Parathyroid adenoma (tissue), 2 donors: ENCODE data around the gene ATXN10.

Experiments
- H2AFZ ChIP-seq: fragments of 300-600 bp; sonication (generic); one replicate; pipeline ENCODE4 v1.7.0; 2017; ENCODE audit warnings: antibody characterized with exemption, mild to moderate bottlenecking
- H3K27ac ChIP-seq: fragments of 300-600 bp; sonication (generic); one replicate; pipeline ENCODE4 v1.7.0; 2017
- H3K27me3 ChIP-seq: fragments of 300-600 bp; sonication (generic); one replicate; pipeline ENCODE4 v1.7.0; 2017; ENCODE audit warnings: low read length; ENCODE audit not compliant: control insufficient read depth, insufficient read depth
- H3K36me3 ChIP-seq: fragments of 300-600 bp; sonication (generic); one replicate; pipeline ENCODE4 v1.7.0; 2017; ENCODE audit warnings: low read length; ENCODE audit not compliant: control insufficient read depth, insufficient read depth
- H3K4me1 ChIP-seq: fragments of 300-600 bp; sonication (generic); one replicate; pipeline ENCODE4 v1.7.0; 2017; ENCODE audit warnings: control low read depth
- H3K4me2 ChIP-seq: fragments of 300-600 bp; sonication (generic); one replicate; pipeline ENCODE4 v1.7.0; 2017; ENCODE audit warnings: low read length
- H3K4me3 ChIP-seq: fragments of 300-600 bp; sonication (generic); one replicate; pipeline ENCODE4 v1.7.0; 2017; ENCODE audit warnings: low read depth, low read length
- H3K79me2 ChIP-seq: fragments of 300-600 bp; sonication (generic); one replicate; pipeline ENCODE4 v1.7.0; 2017; ENCODE audit warnings: control low read depth
- H3K9ac ChIP-seq: fragments of 300-600 bp; sonication (generic); one replicate; pipeline ENCODE4 v1.7.0; 2017; ENCODE audit warnings: mild to moderate bottlenecking
- H3K9me3 ChIP-seq: fragments of 300-600 bp; sonication (generic); one replicate; pipeline ENCODE4 v1.7.0; 2017; ENCODE audit warnings: low read length; ENCODE audit not compliant: control insufficient read depth
- TF ChIP-seq, protein P1 (sequence below): fragments of 300-600 bp; sonication (generic); IDR thresholded peaks from one replicate; pipeline ENCODE4 v1.7.0; 2017; ENCODE audit warnings: antibody characterized with exemption, mild to moderate bottlenecking
- donor health status: primary hyperparathyroidism.

ATXN10 gene

GRCh38 chr22:45638197-45638596, 33.4 kb upstream of the ATXN10 start:
- TF ChIP-seq, protein P1, sequence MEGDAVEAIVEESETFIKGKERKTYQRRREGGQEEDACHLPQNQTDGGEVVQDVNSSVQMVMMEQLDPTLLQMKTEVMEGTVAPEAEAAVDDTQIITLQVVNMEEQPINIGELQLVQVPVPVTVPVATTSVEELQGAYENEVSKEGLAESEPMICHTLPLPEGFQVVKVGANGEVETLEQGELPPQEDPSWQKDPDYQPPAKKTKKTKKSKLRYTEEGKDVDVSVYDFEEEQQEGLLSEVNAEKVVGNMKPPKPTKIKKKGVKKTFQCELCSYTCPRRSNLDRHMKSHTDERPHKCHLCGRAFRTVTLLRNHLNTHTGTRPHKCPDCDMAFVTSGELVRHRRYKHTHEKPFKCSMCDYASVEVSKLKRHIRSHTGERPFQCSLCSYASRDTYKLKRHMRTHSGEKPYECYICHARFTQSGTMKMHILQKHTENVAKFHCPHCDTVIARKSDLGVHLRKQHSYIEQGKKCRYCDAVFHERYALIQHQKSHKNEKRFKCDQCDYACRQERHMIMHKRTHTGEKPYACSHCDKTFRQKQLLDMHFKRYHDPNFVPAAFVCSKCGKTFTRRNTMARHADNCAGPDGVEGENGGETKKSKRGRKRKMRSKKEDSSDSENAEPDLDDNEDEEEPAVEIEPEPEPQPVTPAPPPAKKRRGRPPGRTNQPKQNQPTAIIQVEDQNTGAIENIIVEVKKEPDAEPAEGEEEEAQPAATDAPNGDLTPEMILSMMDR: no peak
- Histone ChIP-seq H3K9ac (no peak overlapping the region), H3K4me1 (peaks cover 7% of the 10 kb centered on the region), H3K27me3 (no peaks in the 10 kb centered on the region), H3K4me2 (no peak overlapping the region), H3K4me3 (no peak overlapping the region), H3K79me2 (no peaks in the 10 kb centered on the region), H3K9me3 (no peaks in the 10 kb centered on the region), H2AFZ (no peak overlapping the region), H3K27ac (no peak overlapping the region), H3K36me3 (no peaks in the 10 kb centered on the region)

- Histone ChIP-seq H3K79me2 (no peaks in the 10 kb centered on the region), H3K27me3 (no peaks in the 10 kb centered on the region), H3K9ac (no peak overlapping the region), H3K9me3 (no peaks in the 10 kb centered on the region), H3K36me3 (no peaks in the 10 kb centered on the region), H3K4me3 (no peak overlapping the region), H3K4me1 (peaks cover 7% of the 10 kb centered on the region), H2AFZ (no peak overlapping the region), H3K27ac (no peak overlapping the region), H3K4me2 (no peak overlapping the region)
- TF ChIP-seq, protein P1: no peak
These were observed 32.5 kb upstream of the ATXN10 start for GRCh38 chr22:45638834-45639746.

DNA sequence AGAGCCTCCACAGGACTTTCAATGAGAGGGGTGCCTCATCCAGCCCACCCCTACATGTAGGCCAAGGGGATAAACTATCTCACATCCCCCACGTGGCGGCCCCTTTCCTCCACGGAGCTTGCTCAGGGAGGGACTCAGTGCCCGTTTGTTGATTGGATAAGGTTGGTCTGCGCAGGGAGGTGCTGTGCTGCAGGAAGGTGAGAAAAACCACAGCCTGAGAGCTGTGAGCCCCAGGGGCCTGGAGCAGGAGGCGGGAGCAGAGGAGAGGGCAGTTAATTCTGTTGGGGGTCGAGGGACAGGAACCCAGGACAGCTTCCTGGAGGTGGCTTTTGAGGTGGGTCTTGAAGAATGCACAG, 31.9 kb upstream of the ATXN10 start:
- peaks cover 7% of the 10 kb centered on the region for H3K4me1 ChIP-seq
- H3K9ac ChIP-seq: no peak overlapping the region
- H3K79me2 ChIP-seq: no peaks in the 10 kb centered on the region
- H3K4me2 ChIP-seq: no peak overlapping the region
- no peak overlapping the region for H3K4me3 ChIP-seq
- no peaks in the 10 kb centered on the region for H3K27me3 ChIP-seq
- no peaks in the 10 kb centered on the region for H3K36me3 ChIP-seq
- H2AFZ ChIP-seq: no peak overlapping the region
- no peak overlapping the region for H3K27ac ChIP-seq
- TF ChIP-seq, protein P1: no peak
- H3K9me3 ChIP-seq: no peaks in the 10 kb centered on the region

- H3K4me2 ChIP-seq: no peak overlapping the region
- no peak overlapping the region for H3K27ac ChIP-seq
- H3K79me2 ChIP-seq: no peaks in the 10 kb centered on the region
- TF ChIP-seq, protein P1: no peak
- H3K4me3 ChIP-seq: no peak overlapping the region
- H2AFZ ChIP-seq: no peak overlapping the region
- no peak overlapping the region for H3K9ac ChIP-seq
- H3K27me3 ChIP-seq: no peaks in the 10 kb centered on the region
- peaks cover 7% of the 10 kb centered on the region for H3K4me1 ChIP-seq
- H3K36me3 ChIP-seq: no peaks in the 10 kb centered on the region
- H3K9me3 ChIP-seq: no peaks in the 10 kb centered on the region
These were observed 31.2 kb upstream of the ATXN10 start for GRCh38 chr22:45640291-45640940.
